SU-DHL-6 (cell line): Measurements from ENCODE around the gene DPP10.

Source experiments
- CTCF ChIP-seq: fragments of 200-600 bp; sonication (generic); IDR thresholded peaks from one replicate; pipeline ENCODE4 v1.5.1; 2017; ENCODE audit warnings: antibody characterized with exemption, mild to moderate bottlenecking, low read length, moderate library complexity; ENCODE audit not compliant: insufficient read depth, poor library complexity, severe bottlenecking
- EZH2phosphoT487 ChIP-seq: fragments of 200-600 bp; sonication (generic), shearing (Covaris generic); conservative IDR thresholded peaks from 2 replicates; pipeline ENCODE4 v1.6.1; 2018; ENCODE audit warnings: mild to moderate bottlenecking, antibody characterized with exemption, low read length, moderate library complexity, mixed read lengths

- no peak for TF ChIP-seq CTCF
- TF ChIP-seq EZH2phosphoT487 = no peak
These were observed 75.1 kb downstream of the DPP10 start for GRCh38 chr2:114517580-114517979.
